Chondrocyte (in vitro differentiated cells): ENCODE data around the gene HMGCS2. TPM values are rescaled to one million over a fixed set of nuclear protein-coding genes. Genes with fewer than 3 reads are reported as not detected.

Experiments
- DNase-seq: peaks from one replicate; pipeline ENCODE4 v3.0.0; 2021; ENCODE audit warnings: mixed read lengths, low spot score
- H3K27ac Mint-ChIP-seq: one replicate; pipeline ENCODE4 v1.8.0; 2021; ENCODE audit warnings: mild to moderate bottlenecking, moderate library complexity, mixed read lengths; ENCODE audit not compliant: unreplicated experiment
- H3K27me3 Mint-ChIP-seq: 2 replicates; pipeline ENCODE4 v1.8.0; 2021; ENCODE audit warnings: low read depth, mixed read lengths
- H3K36me3 Mint-ChIP-seq: 2 replicates; pipeline ENCODE4 v1.8.0; 2021; ENCODE audit warnings: low read depth, mixed read lengths
- H3K4me1 Mint-ChIP-seq: 2 replicates; pipeline ENCODE4 v1.8.0; 2021; ENCODE audit warnings: low read depth, mild to moderate bottlenecking, mixed read lengths
- H3K4me3 Mint-ChIP-seq: one replicate; pipeline ENCODE4 v1.8.0; 2021; ENCODE audit warnings: mild to moderate bottlenecking, moderate library complexity, mixed read lengths; ENCODE audit not compliant: unreplicated experiment
- H3K9me3 Mint-ChIP-seq: 2 replicates; pipeline ENCODE4 v1.8.0; 2021; ENCODE audit warnings: low read depth, mixed read lengths
- total RNA-seq: library from RNA; stranded (reverse); gene quantifications from 3 replicates; pipeline ENCODE4 v1.2.1, GENCODE V29; 2021
- TF ChIP-seq, protein P1 (sequence below): fragments of 200-600 bp; sonication (generic); IDR thresholded peaks from 2 replicates; pipeline ENCODE4 v1.5.0; 2021; ENCODE audit warnings: antibody characterized with exemption, mild to moderate bottlenecking, moderate library complexity

Gene HMGCS2
- total RNA-seq, 1 donor from 2014 or later = not detected

DNA sequence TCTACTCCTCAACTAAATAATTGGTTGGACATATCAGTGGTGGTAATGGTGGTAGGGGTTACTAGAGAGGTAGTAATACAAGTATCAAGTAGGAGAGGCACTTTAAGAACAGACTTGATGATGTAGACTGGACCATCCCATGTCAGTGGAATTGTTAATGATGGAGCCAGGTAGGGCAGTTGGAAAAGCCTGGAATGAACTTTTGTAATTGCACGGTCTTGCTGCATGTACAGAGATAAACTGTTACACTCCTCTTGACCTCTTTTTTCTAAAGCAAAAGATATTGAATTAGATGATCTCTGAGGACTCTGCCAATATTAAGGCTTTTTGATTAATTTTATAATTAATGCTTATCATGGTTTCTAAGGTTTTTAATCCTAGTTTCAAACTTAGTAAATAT, 5.8 kb downstream of the HMGCS2 start:
- Mint-ChIP-seq H3K27me3 (peaks cover 12% of the 10 kb centered on the region), H3K36me3 (peaks cover 5% of the 10 kb centered on the region), H3K9me3 (peaks cover 6% of the 10 kb centered on the region), H3K4me3 (no peak overlapping the region), H3K27ac (no peak overlapping the region), H3K4me1 (no peaks in the 10 kb centered on the region)
- TF ChIP-seq, protein P1, sequence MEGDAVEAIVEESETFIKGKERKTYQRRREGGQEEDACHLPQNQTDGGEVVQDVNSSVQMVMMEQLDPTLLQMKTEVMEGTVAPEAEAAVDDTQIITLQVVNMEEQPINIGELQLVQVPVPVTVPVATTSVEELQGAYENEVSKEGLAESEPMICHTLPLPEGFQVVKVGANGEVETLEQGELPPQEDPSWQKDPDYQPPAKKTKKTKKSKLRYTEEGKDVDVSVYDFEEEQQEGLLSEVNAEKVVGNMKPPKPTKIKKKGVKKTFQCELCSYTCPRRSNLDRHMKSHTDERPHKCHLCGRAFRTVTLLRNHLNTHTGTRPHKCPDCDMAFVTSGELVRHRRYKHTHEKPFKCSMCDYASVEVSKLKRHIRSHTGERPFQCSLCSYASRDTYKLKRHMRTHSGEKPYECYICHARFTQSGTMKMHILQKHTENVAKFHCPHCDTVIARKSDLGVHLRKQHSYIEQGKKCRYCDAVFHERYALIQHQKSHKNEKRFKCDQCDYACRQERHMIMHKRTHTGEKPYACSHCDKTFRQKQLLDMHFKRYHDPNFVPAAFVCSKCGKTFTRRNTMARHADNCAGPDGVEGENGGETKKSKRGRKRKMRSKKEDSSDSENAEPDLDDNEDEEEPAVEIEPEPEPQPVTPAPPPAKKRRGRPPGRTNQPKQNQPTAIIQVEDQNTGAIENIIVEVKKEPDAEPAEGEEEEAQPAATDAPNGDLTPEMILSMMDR = no peak
- no peak for DNase-seq

DNA sequence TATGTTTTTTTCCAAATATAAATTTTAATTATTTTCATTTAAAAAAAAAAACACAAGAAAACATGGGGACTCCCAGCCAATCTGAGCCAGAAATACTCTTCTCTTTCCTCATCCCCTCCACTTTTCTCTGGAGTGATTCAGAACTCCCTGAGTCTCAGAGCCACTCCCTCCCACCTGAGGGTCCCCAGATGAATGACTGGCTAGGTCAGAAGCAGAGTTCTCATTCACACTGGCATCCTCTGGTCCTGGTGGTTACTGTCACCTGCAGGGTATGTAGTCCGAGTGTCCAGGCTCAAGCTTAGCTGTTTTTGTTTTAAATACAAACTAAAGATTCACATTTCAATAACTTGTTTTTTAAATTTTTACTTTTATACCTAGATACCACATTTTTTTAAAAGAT, 6.3 kb downstream of the HMGCS2 start:
- peaks cover 5% of the 10 kb centered on the region for H3K36me3 Mint-ChIP-seq
- H3K27ac Mint-ChIP-seq = no peak overlapping the region
- TF ChIP-seq, protein P1 = no peak
- no peak for DNase-seq
- no peaks in the 10 kb centered on the region for H3K4me1 Mint-ChIP-seq
- H3K4me3 Mint-ChIP-seq = no peak overlapping the region
- H3K27me3 Mint-ChIP-seq = peaks cover 12% of the 10 kb centered on the region
- H3K9me3 Mint-ChIP-seq = peaks cover 6% of the 10 kb centered on the region

DNA sequence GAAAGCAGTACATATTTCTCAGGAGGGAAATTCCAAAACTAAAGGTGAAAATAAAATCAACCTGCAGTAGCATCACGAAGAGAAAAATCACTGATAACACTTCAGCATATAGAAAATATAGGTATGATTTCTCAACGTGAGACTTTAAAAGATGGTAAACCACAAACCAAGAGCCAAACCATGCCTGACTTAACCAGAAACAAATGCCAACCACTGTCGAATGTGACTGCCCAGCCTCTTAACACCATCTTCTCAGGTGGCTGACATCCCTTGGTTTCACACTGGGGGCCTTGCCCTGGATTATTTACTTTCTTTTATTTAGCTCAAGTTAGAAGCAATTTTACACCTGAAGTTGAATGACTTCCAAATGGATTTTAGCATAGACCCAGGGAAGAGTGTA, 10.1 kb downstream of the HMGCS2 start:
- H3K27ac Mint-ChIP-seq = no peak overlapping the region
- TF ChIP-seq, protein P1 = no peak
- no peaks in the 10 kb centered on the region for H3K36me3 Mint-ChIP-seq
- no peak overlapping the region for H3K4me3 Mint-ChIP-seq
- no peaks in the 10 kb centered on the region for H3K9me3 Mint-ChIP-seq
- no peak for DNase-seq
- peaks cover 8% of the 10 kb centered on the region for H3K27me3 Mint-ChIP-seq
- no peaks in the 10 kb centered on the region for H3K4me1 Mint-ChIP-seq

DNA sequence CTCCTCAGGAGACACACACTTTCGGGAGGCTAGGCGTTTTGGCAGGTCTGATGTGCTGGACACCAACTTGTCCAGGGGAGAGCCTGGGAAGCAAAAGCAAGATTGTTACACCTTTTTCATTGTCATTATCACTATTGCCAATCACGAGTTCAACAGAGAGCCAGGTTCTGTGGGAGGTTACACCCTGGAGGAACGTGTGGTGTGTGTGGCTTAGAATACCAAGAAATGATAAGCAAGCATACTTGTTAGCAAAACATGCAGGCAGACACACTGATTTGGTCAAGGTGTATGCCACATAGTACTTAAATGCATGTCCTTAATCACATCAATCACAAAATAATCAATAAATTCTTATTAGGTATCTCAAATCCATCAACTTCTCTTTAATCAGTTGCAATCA, 16.1 kb downstream of the HMGCS2 start:
- H3K36me3 Mint-ChIP-seq = peaks cover 2% of the 10 kb centered on the region
- H3K27ac Mint-ChIP-seq = no peak overlapping the region
- no peaks in the 10 kb centered on the region for H3K9me3 Mint-ChIP-seq
- H3K27me3 Mint-ChIP-seq = peaks cover 12% of the 10 kb centered on the region
- H3K4me1 Mint-ChIP-seq = no peaks in the 10 kb centered on the region
- DNase-seq = no peak
- TF ChIP-seq, protein P1 = no peak
- no peak overlapping the region for H3K4me3 Mint-ChIP-seq

DNA sequence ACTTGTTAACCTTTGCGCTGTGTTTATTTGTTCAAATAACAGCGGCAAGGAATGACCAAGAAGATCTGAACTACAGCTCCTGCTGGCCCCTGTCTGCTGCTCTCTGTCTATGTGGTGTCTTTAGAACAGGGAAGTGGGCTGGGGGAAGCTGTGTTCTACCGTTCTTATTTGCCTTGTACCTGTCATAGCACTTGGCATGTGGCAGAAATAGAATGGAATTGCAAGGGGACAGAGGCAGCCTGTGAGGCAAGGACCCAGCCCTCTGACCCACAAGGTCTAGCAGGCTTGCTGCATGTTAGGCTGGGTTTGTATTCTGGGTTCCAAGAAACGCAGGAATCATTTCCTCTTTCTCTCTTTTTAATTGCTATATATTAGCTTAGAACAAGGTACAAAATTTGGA, 20.7 kb downstream of the HMGCS2 start:
- Mint-ChIP-seq H3K4me1 (peaks cover 4% of the 10 kb centered on the region), H3K36me3 (peaks cover 13% of the 10 kb centered on the region), H3K9me3 (no peaks in the 10 kb centered on the region), H3K4me3 (no peak overlapping the region), H3K27me3 (peaks cover 6% of the 10 kb centered on the region), H3K27ac (no peak overlapping the region)
- TF ChIP-seq, protein P1 = no peak
- DNase-seq = no peak
